Measurements from ENCODE around the gene CCDC40.

The CCDC40 gene

DNA sequence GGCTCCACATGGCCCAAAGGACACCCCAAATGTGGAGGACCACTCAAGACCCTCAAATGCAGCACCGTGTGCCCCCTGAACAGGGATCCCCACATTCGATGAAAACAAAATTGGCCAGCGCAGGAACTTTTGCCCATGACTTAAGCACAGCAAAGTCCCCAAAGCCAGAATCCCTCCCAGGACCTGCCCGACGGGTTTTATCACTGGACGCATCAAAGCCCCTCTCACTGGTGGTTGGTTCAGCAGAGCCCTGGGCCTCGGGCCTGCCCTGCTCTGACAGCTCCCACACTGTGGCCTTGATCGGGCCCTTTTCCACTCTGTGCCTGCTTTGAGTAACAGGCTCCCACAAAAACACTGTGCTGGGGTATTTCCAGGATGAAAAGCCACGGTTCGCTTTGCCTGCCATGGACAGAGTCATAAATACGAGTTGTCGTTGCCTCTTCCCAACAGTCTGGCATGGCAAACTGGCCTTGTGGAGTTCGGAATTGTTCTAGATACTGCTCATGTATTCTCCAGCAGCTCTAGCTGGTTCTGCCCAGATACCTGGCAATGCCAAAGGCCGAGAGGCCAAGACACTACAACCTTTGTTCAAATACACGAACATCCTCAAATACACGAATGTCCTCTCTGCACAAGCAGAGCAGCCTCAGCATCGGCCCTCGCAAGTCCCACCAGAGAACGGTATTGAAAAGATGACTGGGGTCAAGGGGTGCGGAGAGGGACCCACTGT is 47.2 kb upstream of the CCDC40 start:
- Histone ChIP-seq H3K4me3 (ENCODE audit: low read depth, low read length) (no peak overlapping the region), H3K36me3 (peaks cover 31% of the 10 kb centered on the region), H3K9me3 (ENCODE audit: severe bottlenecking) (no peaks in the 10 kb centered on the region), H3K27me3 (ENCODE audit: insufficient read depth, low read depth, severe bottlenecking) (no peaks in the 10 kb centered on the region), H3K27ac (no peak overlapping the region)
- DNase-seq, result no peak
- TF ChIP-seq, protein P1, sequence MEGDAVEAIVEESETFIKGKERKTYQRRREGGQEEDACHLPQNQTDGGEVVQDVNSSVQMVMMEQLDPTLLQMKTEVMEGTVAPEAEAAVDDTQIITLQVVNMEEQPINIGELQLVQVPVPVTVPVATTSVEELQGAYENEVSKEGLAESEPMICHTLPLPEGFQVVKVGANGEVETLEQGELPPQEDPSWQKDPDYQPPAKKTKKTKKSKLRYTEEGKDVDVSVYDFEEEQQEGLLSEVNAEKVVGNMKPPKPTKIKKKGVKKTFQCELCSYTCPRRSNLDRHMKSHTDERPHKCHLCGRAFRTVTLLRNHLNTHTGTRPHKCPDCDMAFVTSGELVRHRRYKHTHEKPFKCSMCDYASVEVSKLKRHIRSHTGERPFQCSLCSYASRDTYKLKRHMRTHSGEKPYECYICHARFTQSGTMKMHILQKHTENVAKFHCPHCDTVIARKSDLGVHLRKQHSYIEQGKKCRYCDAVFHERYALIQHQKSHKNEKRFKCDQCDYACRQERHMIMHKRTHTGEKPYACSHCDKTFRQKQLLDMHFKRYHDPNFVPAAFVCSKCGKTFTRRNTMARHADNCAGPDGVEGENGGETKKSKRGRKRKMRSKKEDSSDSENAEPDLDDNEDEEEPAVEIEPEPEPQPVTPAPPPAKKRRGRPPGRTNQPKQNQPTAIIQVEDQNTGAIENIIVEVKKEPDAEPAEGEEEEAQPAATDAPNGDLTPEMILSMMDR (IDR thresholded peaks at IDR 0.05; ENCODE audit: low read depth, low read length), result no peak

DNA sequence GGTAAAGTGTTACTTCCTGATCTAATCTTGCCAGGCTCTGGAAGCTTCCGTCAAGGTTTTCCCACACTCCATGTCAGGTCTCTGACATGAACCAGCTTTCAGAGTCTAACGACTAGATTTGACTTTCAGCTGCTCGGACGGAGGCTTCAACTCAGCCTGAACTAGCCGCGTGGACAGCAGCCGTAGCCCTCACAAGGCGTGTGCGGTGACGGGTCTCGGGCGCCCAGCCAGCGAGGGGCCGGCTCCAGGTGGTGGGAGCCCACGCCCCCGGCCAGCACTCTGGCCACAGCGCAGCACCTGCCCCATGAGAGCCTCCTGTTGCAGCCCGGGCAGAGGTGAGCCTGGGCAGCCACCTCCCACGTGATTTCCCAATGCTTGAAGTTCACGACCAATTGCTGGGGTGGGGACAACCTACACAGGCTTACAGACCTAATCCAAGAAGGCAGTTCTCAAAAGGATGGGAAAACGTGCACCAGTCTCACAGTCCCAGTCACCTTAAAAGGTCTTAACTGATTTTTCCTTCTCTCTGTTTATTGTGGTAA is 46.3 kb upstream of the CCDC40 start:
- Histone ChIP-seq H3K36me3 (peaks cover 34% of the 10 kb centered on the region), H3K9me3 (ENCODE audit: severe bottlenecking) (no peaks in the 10 kb centered on the region), H3K4me3 (ENCODE audit: low read depth, low read length) (no peak overlapping the region), H3K27ac (no peak overlapping the region), H3K27me3 (ENCODE audit: insufficient read depth, low read depth, severe bottlenecking) (no peaks in the 10 kb centered on the region)
- TF ChIP-seq, protein P1 (IDR thresholded peaks at IDR 0.05; ENCODE audit: low read depth, low read length), result no peak
- DNase-seq, result no peak

DNA sequence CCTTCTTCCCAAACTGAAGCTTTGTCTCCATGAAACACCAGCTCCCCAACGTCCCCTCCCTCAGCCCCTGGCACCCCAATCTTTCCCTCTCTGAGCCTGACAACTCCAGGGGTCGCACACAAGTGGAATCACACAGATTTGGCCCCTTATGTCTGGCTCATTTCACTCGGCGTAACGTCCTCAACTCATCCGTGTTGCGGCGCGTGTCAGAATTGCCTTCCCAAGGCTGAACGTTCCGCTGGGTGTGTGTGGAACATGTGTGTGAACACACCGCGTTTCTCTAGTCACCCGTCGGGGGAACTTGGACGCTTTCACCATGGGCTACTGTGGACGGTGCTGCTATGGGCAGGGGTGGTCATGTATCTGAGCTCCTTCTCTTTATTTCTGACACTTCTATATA is 45.7 kb upstream of the CCDC40 start:
- no peaks in the 10 kb centered on the region for H3K27me3 ChIP-seq (ENCODE audit: insufficient read depth, low read depth, severe bottlenecking)
- TF ChIP-seq, protein P1 (IDR thresholded peaks at IDR 0.05; ENCODE audit: low read depth, low read length), result no peak
- H3K4me3 ChIP-seq (ENCODE audit: low read depth, low read length), result no peak overlapping the region
- no peak overlapping the region for H3K27ac ChIP-seq
- no peak for DNase-seq
- H3K9me3 ChIP-seq (ENCODE audit: severe bottlenecking), result no peaks in the 10 kb centered on the region
- H3K36me3 ChIP-seq, result peaks cover 29% of the 10 kb centered on the region

DNA sequence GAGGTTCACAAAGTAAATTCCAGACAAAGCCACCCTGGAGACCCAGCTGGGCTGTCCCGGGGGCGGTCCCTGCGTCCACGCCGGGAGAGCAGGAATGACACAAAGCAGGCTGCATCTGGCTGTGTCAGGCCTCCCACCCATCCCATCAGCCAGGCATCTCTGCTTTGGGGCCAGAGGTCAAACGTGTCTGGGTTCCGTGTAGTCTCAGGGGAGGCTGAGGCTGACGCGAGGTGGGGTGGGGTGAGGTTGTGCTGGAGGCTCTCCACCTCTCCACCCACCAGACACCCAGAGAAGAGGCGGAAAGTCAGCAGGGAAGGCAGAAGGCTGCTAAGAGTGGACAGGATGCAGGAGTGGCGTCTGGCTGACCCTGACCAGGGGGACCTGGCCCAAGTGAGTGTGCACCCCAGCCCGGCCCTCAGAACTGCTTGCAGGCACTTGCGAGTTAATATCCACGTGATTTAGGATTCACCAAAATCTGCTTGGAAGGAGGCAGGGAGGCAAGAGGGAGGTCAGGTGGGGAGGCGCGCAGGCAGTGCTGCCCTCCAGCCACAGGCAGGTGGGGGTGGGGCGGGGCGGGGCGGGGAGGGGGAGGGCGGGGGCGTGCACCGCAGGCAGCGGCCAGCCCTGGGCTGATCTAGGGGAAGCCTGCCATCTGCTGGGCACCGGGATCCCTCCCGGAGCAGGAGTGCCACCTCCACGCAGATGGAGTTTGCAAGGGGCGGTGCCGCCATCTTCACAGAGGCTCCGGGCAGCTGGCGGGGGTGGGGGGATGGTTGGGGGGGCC is 45.1 kb upstream of the CCDC40 start:
- Histone ChIP-seq H3K36me3 (peaks cover 29% of the 10 kb centered on the region), H3K9me3 (ENCODE audit: severe bottlenecking) (no peaks in the 10 kb centered on the region), H3K27me3 (ENCODE audit: insufficient read depth, low read depth, severe bottlenecking) (no peaks in the 10 kb centered on the region), H3K4me3 (ENCODE audit: low read depth, low read length) (no peak overlapping the region), H3K27ac (peak overlapping the region; percentile 22; the same call in 1 of the 2 replicates)
- DNase-seq, result peak; percentile 96
- TF ChIP-seq, protein P1 (IDR thresholded peaks at IDR 0.05; ENCODE audit: low read depth, low read length), result peak; percentile 88

DNA sequence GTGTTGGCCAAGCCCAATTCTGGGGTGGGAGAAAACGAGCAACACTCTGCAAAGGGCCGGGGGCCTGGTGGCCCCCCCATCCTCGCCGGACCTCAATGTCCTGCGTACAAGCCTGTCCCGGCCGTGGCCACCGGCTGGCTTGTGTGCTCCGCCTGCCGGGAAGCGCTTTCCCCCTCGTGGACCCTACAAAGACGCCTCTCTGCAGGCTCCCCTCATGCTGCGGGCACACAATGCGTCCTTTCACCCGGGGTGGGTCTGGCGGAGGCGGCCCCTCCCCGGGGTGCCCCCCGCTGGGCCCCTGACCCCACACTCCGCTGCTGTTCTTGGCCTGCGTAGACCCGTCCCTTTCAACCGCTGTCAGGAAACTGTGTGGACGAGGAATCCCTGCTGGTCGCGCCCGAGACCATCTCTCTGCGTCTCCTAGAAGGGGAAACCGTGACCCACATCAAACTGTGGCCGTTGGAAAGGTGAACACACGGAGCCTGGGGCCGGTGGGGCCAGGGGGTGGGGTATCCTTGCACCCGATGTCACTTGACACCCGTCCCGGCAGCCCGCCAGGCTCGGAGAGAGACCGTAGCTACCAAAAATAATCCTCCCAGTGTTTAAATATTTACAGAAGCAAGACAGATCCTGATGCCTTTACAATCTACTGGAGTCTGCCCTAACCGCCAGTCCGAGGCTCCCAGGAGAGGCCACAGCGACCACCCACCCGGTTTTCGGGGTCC is 44.4 kb upstream of the CCDC40 start:
- peaks cover 23% of the 10 kb centered on the region for H3K36me3 ChIP-seq
- H3K9me3 ChIP-seq (ENCODE audit: severe bottlenecking), result no peaks in the 10 kb centered on the region
- H3K27me3 ChIP-seq (ENCODE audit: insufficient read depth, low read depth, severe bottlenecking), result no peaks in the 10 kb centered on the region
- no peak overlapping the region for H3K4me3 ChIP-seq (ENCODE audit: low read depth, low read length)
- TF ChIP-seq, protein P1 (IDR thresholded peaks at IDR 0.05; ENCODE audit: low read depth, low read length), result no peak
- DNase-seq, result no peak
- H3K27ac ChIP-seq, result peak overlapping the region; percentile 32
